Adipose tissue (tissue), 3 donors: ENCODE data around the gene JPH3. TPM values are rescaled to one million over a fixed set of nuclear protein-coding genes. Genes with fewer than 3 reads are reported as not detected.

ENCODE experiments used
- H3K27ac ChIP-seq: one replicate; pipeline ENCODE4 v1.5.1; 2013; ENCODE audit warnings: low read depth, low read length
- WGBS, 3 donors: extraction: QIAGEN DNeasy Blood & Tissue Kit; methylation state at CpG; one replicate each; pipeline ENCODE4 v1.1.7; 2013; 5-methylcytosine and 5-hydroxymethylcytosine counted together
- polyA plus RNA-seq, 3 donors: library from polyadenylated mRNA; stranded (reverse); fragments of 200-250 nt; gene quantifications; one replicate each; pipeline ENCODE4 v1.2.3, GENCODE V29; 2013
- donor health status: healthy with polysubstance abuse.
- donor health status: Bipolar disorder and iron deficiency.
- donor health status: healthy.

JPH3 gene
- polyA plus RNA-seq, 3 donors = 0.07 to 0.17 TPM; not detected in 1

- WGBS, 3 donors = 92 to 97% (median 96%) methylated on average over 21 of the region's 21 CpGs
- no peak overlapping the region for H3K27ac ChIP-seq
Measured at GRCh38 chr16:87697256-87697655, 94.9 kb downstream of the JPH3 start.

- WGBS, 3 donors = 93 to 95% (median 95%) methylated on average over 14 of the region's 14 CpGs
- H3K27ac ChIP-seq = no peak overlapping the region
Measured at GRCh38 chr16:87697792-87698191, 95.5 kb downstream of the JPH3 start.

- WGBS, 3 donors = 88 to 91% (median 89%) methylated on average over 7 of the region's 7 CpGs
- no peak overlapping the region for H3K27ac ChIP-seq
Measured at GRCh38 chr16:87698241-87698640, 95.9 kb downstream of the JPH3 start.

- H3K27ac ChIP-seq = no peak overlapping the region
- 80 to 88% (median 81%) methylated on average over 19 to 20 of the region's 20 CpGs for WGBS, 3 donors
Measured at GRCh38 chr16:87698676-87699199, 96.4 kb downstream of the JPH3 start.

- 86 to 92% (median 92%) methylated on average over 18 to 19 of the region's 19 CpGs for WGBS, 3 donors
- H3K27ac ChIP-seq = no peak overlapping the region
Measured at GRCh38 chr16:87700406-87701077, 98.2 kb downstream of the JPH3 start.

GRCh38 chr16:87701078-87701460 is 98.8 kb downstream of the JPH3 start:
- WGBS, 3 donors = 92 to 93% (median 92%) methylated on average over 11 of the region's 11 CpGs
- no peak overlapping the region for H3K27ac ChIP-seq

- WGBS, 3 donors = 89 to 93% (median 90%) methylated on average over 23 of the region's 23 CpGs
- no peak overlapping the region for H3K27ac ChIP-seq
Measured at GRCh38 chr16:87701505-87701921, 99.2 kb downstream of the JPH3 start.

GRCh38 chr16:87702325-87702811 is 100.1 kb downstream of the JPH3 start:
- WGBS, 3 donors = 25 to 57% (median 31%) methylated on average over 15 to 19 of the region's 19 CpGs
- H3K27ac ChIP-seq = no peak overlapping the region

- WGBS, 3 donors = 69 to 83% (median 70%) methylated on average over 26 of the region's 26 CpGs
- no peak overlapping the region for H3K27ac ChIP-seq
Measured at GRCh38 chr16:87703071-87703470, 100.8 kb downstream of the JPH3 start.

- WGBS, 3 donors = 80 to 92% (median 88%) methylated on average over 28 to 29 of the region's 29 CpGs
- H3K27ac ChIP-seq = no peak overlapping the region
Measured at GRCh38 chr16:87703835-87704375, 101.6 kb downstream of the JPH3 start.

GRCh38 chr16:87704754-87705353 is 102.5 kb downstream of the JPH3 start:
- 94 to 95% (median 95%) methylated on average over 34 of the region's 34 CpGs for WGBS, 3 donors
- H3K27ac ChIP-seq = no peak overlapping the region

GRCh38 chr16:87705771-87706277 is 103.5 kb downstream of the JPH3 start:
- WGBS, 3 donors = 20 to 86% (median 77%) methylated on average over 29 to 31 of the region's 31 CpGs
- H3K27ac ChIP-seq = no peak overlapping the region

- WGBS, 3 donors = 48 to 80% (median 79%) methylated on average over 27 to 28 of the region's 28 CpGs
- no peak overlapping the region for H3K27ac ChIP-seq
Measured at GRCh38 chr16:87706278-87707000, 104.1 kb downstream of the JPH3 start.

GRCh38 chr16:87707097-87707496 is 104.8 kb downstream of the JPH3 start:
- WGBS, 3 donors = 89 to 91% (median 90%) methylated on average over 17 of the region's 17 CpGs
- H3K27ac ChIP-seq = no peak overlapping the region

- 92 to 96% (median 93%) methylated on average over 45 of the region's 45 CpGs for WGBS, 3 donors
Measured at GRCh38 chr16:87707714-87708580, 105.6 kb downstream of the JPH3 start.

GRCh38 chr16:87708881-87709638 is 106.8 kb downstream of the JPH3 start:
- 92 to 95% (median 93%) methylated on average over 49 of the region's 49 CpGs for WGBS, 3 donors
- H3K27ac ChIP-seq = no peak overlapping the region

More at GRCh38 chr16:87707714-87708580, 105.6 kb downstream of the JPH3 start:
- no peak overlapping the region for H3K27ac ChIP-seq

GRCh38 chr16:87709677-87710076 is 107.4 kb downstream of the JPH3 start:
- WGBS, 3 donors = 95 to 96% (median 95%) methylated on average over 12 of the region's 12 CpGs
- no peak overlapping the region for H3K27ac ChIP-seq
